Medulla oblongata (tissue), 1 donor: Measurements from ENCODE around the gene SASH3.
"Not testable (repeated sequence)": the region's sequence is repeated elsewhere in the genome, so short reads cannot be mapped to it uniquely, and the experiment has no call there.

Experiments
- DNase-seq: peaks from one replicate; pipeline ENCODE4 v3.0.0-alpha.2; 2015; ENCODE audit errors: extremely low spot score

Gene SASH3

DNA sequence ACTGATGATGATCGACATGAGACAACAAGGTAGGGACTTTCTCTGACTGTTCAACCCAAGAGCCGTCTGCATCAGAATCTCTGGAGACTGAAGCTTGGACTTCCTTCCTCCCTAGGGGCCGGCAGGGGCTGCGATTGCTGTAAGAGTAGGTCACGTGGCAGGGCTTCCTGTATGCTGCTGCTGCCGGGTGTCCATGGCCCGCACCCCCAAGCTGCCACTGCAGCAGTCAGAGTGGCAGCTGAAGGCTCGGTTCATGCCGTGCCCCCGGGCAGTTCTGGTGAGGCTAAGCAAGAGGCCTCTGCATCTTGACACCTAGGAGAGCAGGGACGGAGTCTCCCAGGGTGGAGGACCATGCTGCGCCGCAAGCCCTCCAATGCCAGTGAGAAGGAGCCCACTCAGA lies at the start of gene SASH3:
Gene SASH3, plus strand, starts transcription at position 203 of the 400 bp plus-strand sequence. Its CDS starts 149 bp downstream, at position 352.
- peak; percentile 47 for DNase-seq

DNA sequence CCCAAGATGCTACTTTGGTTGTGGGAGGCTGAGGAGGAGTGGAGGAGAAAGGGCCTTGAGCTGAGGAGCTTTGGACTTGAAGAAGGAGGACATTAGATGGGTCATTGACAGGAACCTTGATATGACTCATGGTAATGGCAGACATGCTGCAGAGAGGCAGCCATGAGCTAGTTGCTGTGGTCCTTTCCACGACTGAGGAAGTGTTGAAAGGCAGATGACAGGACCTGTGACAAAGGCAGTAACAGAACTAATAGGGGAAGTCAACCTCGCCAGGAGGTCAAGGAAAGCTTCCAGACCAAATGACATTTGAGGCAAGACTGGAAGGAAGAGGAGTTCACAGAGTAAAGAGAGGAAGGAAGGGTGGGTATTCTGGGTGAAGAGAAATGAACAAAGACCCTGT lies 48.5 kb upstream of the SASH3 start:
- DNase-seq, result no peak

DNA sequence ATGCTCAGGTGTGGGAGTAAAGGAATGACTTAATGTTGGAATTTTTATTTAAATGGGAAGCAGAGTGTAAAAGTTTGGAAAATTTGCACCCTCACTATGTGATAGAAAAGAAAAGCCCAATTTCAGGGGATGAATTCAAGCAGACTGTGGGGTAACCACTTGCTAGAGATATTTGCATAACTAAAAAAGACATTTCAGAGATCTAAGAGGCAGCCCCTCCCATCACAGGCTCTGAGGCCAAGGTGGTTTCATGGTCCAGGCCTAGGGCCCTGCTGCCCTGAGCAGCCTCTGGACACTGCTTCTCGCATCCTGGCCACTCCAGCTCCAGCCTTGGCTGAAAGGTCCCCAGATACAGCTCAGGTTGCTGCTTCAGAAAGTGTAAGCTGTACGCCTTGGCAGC lies 46.9 kb upstream of the SASH3 start:
- no peak for DNase-seq

GRCh38 chrX:129733335-129733734 lies 46.4 kb upstream of the SASH3 start:
- DNase-seq, result no peak

- DNase-seq, result no peak
Measured at GRCh38 chrX:129736491-129736890, 43.3 kb upstream of the SASH3 start.

- DNase-seq, result no peak
Measured at GRCh38 chrX:129737916-129738315, 41.8 kb upstream of the SASH3 start.

GRCh38 chrX:129738466-129739308 lies 41.1 kb upstream of the SASH3 start, which contains the start of gene XPNPEP2:
TSS of gene XPNPEP2 (plus strand) at chrX:129738979. CDS start at chrX:129739214, 235 bp downstream.
- DNase-seq, result no peak

DNA sequence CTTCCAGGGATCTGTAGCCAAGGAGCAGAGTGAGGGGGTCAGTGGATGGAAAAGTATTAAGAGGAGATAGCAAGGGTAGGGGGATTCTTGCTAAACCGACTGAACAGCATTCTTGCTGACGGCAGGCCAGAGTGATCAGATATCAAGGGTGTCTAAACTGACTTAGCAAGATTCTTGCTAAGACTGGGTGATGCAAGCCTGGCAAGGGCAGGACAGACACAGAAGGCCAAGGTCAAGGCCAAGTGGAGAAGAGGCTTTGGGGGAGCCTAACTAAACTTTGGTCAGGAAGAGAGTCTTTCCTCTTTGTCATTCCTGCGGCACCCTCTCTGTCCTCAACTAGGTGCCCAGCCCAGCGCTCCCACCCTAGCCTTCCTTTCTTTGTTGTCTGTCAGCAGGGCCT lies 40.2 kb upstream of the SASH3 start:
- DNase-seq, result no peak

DNA sequence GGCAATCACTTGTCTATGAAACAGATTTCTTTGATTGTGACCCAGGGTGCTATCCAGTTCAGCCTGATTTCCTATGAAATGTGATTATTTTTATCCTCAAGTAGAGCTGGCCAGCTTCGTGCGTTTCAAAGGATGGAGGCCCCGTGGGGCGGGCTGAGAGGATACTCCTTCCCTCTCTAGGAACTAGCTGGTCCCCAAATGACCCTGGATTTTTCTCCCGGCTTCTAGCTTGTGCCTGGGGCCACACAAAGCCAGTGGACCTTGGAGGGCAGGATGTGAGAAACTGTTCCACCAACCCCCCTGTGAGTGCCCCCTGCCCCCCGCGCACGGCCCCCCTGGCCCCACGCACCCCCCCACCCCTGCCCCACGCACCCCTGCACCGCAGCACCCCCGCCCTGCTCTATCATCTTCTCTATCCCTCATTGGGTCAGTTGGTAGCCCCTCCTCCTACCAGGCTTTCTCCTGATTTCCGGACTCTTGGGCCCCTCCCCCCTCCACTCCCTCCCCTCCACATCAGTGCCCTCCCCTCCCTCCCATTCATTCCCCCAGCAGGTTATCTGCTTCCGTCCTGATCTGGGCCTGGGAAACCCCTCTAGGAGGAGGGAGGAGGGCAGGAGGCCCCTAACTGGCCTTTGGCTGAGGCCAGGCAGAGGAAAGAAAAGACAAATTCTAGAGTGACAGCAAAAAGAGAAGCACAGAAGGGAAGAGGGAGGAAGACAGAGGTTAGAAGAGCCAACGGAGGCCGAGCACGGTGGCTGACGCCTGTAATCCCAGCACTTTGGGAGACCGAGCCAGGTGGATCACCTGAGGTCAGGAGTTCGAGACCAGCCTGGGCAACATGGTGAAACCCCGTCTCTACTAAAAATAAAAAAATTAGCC lies 37.6 kb upstream of the SASH3 start:
- DNase-seq, result no peak

- not testable (repeated sequence) for DNase-seq
Measured at GRCh38 chrX:129742759-129743152, 37.0 kb upstream of the SASH3 start.

DNA sequence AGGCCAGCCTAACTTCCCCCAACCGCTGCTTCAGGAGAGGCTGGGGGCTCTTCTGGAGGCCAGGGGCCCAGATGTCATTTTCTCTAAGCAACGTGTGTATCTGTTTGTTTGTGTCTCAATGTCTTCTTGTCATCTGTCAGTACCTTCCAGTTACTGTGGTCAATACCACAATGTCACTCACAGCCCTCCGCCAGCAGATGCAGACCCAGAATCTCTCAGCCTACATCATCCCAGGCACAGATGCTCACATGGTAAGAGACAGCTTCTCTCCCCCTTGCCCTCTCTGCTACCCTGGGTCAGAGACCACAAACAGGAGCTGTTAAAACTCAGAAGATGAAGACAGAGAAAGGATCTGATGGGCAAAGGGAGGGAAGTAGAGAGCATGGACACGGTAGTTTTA lies 35.9 kb upstream of the SASH3 start:
- no peak for DNase-seq

GRCh38 chrX:129744861-129745321 lies 34.9 kb upstream of the SASH3 start:
- DNase-seq, result no peak

- no peak for DNase-seq
Measured at GRCh38 chrX:129746557-129747470, 32.9 kb upstream of the SASH3 start.

GRCh38 chrX:129747533-129747932 lies 32.2 kb upstream of the SASH3 start:
- no peak for DNase-seq

GRCh38 chrX:129748305-129748704 lies 31.4 kb upstream of the SASH3 start:
- no peak for DNase-seq

DNA sequence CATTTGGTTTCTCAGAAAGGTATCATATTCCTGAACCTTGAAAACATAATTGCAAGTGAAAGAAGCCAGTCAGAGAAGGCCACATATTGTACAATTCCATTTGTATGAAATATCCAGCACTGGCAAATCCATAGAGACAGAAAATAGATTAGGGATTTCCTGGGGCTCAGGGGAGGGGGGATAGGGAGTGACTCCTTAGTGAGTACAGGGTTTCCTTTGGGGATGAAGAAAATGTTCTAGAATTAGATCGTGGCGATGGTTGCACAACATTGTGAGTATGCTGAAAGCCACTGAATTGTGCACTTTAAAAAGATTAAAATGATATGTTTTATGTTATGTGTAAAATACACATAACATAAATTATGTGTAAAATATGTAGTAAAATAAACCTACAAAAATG lies 30.7 kb upstream of the SASH3 start:
- DNase-seq, result no peak

DNA sequence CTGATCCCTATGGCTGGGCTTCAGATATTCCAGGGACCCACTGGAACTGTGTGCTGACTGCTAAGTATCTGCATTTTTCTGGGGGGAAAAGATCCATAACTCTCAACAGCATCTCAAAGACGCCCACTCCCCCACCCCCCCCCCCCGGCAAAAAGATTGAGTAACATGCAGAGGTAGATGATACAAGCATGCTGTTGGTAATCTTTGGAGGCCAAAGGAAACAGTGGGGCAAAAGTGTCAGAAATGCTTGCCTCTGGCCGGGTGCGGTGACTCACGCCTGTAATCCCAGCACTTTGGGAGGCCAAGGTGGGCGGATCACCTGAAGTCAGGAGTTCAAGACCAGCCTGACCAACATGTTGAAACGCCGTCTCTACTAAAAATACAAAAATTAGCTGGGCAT lies 28.8 kb upstream of the SASH3 start:
- DNase-seq, result no peak

GRCh38 chrX:129754056-129755024 lies 25.4 kb upstream of the SASH3 start:
- peak; percentile 6 for DNase-seq

GRCh38 chrX:129755779-129756650 lies 23.7 kb upstream of the SASH3 start:
- no peak for DNase-seq
